Measurements from ENCODE around the gene C3orf20. TPM values are rescaled to one million over a fixed set of nuclear protein-coding genes. Genes with fewer than 3 reads are reported as not detected.
"Not testable (repeated sequence)": the region's sequence is repeated elsewhere in the genome, so short reads cannot be mapped to it uniquely, and the experiment has no call there.

The C3orf20 gene
- polyA plus RNA-seq, 4 donors, result 0.09 to 0.30 (median 0.25) TPM

DNA sequence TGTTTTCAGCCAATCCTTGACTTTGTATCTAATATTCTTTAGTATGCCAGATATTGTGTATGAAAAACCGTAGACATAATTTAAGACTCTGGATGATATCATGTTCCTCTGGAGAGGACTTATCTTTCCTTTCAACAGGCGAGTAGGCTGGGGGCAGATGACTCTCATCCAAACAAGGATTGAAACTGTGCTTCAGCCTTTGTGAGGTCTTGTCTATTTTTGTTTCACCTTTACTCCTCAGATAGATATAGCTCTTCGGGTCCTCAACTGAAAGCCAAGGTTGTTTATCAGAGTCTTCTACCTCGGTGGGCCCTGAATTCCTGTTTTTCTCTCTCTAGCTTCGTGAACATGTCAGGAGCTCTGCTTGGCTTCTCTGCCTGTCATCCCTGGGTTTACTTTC is 66.0 kb downstream of the C3orf20 start:
- no peak for DNase-seq (ENCODE audit: low read depth in 4 of 4, low spot score in 3 of 4)

DNA sequence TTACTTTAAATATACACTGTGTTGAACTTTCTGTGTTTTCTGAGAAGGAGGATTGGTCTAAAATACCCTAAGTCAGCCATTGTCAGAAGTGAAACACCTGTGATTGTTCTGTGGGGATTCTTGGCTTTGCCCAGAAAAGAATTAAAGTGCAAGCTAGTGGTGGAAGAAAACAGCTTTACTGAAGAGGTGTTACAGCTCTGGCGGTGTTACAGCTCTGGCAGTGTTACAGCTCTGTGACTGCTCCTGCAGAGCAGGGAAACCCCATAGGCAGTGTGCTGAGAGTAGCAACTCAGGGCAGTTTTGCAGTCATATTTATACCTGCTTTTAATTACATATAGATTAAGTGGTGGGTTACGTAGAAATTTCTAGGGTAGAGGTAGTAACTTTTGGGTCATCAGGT is 66.6 kb downstream of the C3orf20 start:
- DNase-seq (ENCODE audit: low read depth in 4 of 4, low spot score in 3 of 4), result no peak

DNA sequence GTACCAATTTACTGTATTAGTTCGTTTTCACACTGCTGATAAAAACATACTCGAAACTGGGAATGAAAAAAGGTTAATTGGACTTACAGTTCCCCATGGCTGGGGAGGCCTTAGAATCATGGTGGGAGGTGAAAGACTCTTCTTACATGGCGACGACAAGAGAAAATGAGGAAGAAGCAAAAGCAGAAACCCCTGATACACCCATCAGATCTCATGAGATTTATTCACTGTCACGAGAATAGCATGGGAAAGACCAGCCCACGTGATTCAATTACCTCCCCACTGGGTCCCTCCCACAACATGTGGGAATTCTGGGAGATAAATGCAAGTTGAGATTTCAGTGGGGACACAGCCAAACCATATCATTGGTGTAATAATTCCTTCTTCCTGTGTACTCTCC is 69.6 kb downstream of the C3orf20 start:
- DNase-seq (ENCODE audit: low read depth in 4 of 4, low spot score in 3 of 4), result no peak

DNA sequence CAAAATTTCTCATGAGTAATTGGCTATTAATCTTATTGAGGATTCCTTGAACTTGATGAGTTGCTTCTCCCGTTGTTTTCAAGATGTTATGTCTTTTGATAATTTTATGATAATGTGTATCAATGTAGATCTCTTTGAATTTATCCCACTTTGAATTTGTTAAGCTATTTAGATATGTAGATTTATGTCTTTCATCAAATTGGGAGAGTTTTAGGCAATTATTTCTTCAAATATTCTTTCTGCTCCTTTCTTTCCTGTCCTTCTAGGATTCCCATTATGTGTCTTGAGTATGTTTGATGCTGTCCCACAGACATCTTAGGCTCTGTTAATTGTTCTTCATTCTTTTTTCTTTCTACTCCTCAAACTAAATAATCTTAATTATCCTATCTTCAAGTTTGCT is 75.7 kb downstream of the C3orf20 start:
- no peak for DNase-seq (ENCODE audit: low read depth in 4 of 4, low spot score in 3 of 4)

DNA sequence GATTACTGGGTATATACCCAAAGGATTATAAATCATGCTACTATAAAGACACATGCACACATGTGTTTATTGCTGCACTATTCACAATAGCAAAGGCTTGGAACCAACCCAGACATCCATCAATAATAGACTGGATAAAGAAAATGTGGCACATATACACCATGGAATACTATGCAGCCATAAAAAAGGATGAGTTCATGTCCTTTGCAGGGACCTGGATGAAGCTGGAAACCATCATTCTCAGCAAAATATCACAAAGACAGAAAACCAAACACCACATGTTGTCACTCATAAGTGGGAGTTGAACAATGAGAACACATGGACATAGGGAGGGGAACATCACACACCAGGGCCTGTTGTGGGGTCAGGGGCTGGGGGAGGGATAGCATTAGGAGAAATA is 78.0 kb downstream of the C3orf20 start:
- DNase-seq (ENCODE audit: low read depth in 4 of 4, low spot score in 3 of 4), result not testable (repeated sequence)

DNA sequence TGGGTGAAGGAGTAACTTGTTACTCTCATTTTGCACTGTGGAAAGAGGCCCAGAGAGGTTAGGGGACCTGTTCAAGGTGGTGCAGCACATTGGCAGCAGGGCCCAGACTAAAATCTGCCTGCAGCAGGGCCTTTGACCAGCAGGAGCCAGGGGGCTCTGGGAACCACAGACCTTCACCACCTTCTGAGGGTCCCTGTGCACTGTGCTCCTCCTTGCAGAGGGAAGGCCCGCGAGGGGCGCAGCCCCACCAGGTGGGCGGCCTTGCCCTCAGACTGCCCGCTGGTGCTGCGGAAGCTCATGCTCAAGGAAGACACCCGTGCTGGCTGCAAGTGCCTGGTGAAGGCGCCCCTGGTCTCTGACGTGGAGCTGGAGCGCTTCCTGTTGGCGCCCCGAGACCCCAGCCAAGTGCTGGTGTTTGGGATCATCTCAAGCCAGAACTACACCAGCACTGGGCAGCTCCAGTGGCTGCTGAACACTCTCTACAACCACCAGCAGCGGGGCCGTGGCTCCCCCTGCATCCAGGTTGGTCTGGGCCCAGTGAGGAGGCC is 82.3 kb downstream of the C3orf20 start:
- no peak for DNase-seq (ENCODE audit: low read depth in 4 of 4, low spot score in 3 of 4)

DNA sequence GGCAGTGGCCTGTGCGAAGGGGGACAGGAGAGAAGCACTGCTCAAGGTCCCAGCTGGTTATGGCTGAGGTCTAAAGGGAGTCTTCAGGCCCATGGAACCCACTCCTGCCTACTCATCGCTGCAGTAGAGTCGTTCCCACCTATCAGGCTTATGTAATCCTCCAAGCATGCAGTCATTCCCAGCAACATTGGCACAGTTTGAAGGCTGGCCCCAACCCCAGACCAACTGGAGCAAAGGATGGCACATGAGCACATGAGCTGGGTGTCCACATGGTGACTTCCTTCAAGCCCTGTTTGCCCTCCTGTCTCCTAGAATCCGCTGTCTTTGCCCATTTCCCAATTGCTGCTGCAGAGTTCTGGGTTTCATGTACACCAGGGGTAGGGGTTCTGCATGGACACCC is 83.4 kb downstream of the C3orf20 start:
- DNase-seq (ENCODE audit: low read depth in 4 of 4, low spot score in 3 of 4), result no peak

DNA sequence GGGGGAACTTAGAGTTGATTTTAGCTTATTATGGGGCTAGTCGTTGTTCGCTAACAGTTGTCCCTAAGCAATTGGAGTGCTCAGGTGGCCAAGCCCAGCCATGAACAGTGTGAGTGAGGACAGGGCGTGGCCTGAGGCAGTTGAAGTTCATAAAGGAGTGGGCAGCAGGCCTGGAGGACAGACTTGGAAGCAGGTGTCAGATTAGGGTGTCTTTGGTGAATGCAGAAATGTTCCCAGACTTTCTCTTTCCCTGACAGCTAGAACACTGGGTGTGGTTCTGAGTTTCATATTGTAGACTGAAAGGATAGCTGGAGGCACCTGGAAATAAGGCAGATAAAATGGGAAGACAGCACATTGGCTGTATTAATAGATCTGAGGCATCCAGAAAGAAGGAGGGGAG is 84.0 kb downstream of the C3orf20 start:
- no peak for DNase-seq (ENCODE audit: low read depth in 4 of 4, low spot score in 3 of 4)

DNA sequence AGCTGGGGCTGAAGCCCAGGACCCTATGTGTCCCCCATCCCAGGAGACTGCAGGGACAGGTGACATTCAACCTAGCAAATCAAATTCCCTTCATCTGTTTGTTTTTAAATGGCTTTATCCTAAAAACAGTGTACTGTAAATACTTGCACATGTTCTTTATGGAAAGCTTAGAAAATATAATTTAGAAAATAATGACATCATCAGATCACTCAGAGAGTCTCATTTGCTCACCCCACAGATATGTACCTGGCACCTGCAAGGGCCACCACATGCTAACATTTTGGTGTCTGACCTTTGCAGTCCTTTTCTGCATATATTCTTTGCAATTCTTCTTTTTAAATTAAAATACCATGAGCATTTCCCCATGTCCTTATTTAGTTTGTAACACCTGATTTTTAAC is 85.2 kb downstream of the C3orf20 start:
- DNase-seq (ENCODE audit: low read depth in 4 of 4, low spot score in 3 of 4), result no peak

DNA sequence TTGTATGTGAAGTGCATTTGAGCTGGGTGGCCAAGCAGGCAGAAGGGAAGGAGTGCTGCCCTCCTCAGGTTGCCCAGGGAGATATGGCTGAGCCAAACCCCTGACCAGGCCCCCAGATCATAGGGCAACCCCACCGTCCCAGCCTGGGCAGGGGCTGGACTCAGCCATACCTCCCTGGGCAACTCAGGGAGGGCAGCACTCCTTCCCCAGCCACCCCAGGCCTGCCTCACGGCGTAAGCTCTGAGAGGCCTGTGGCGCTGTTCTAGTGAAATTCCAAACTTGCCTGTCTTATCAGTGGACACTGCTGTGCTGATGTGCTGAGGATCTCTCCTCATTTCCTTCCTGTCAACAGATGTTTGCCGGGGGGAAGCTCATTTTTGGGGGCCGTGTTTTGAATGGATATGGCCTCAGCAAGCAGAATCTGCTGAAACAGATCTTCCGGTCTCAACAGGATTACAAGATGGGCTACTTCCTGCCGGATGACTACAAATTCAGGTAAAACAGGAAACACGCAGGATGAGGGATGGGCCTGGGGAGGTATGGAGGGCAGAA is 86.3 kb downstream of the C3orf20 start:
- DNase-seq (ENCODE audit: low read depth in 4 of 4, low spot score in 3 of 4), result no peak

DNA sequence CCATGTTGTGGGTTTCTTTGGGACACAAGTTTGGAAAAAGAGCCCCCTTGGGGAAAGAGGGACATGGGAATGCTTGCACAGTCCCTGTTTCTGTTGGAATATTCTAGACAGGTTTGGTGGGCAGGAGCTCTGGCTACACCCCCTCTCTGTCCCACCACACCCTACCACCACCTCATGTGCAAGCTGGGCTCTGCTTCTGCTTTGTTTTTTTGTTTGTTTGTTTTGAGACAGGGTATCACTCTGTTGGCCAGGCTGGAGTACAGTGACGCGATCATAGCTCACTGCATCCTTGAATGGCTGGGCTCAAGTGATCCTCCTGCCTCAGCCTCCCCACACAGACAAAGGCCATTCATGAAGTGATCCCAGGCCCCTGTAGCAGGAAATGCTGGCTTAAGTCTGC is 86.9 kb downstream of the C3orf20 start:
- no peak for DNase-seq (ENCODE audit: low read depth in 4 of 4, low spot score in 3 of 4)

DNA sequence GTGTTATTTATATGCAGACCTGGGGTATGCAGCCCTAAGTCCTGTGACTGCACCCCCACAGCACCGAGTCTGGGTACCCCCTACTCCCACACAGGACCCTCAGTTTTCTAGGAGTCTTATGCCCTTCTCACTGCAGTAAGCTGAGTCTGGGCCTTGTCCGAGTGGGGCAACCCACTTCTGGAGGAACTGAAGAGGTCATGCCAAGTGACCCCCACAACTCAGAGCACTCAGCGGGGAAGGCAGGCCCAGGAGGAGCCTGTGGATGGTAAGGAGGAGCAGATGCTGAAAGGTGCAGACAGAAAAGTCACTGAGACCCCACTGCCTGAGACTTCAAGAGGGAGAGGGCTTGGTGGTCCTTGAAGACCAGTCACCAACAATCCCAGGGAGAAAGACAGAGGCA is 87.8 kb downstream of the C3orf20 start:
- DNase-seq (ENCODE audit: low read depth in 4 of 4, low spot score in 3 of 4), result no peak

DNA sequence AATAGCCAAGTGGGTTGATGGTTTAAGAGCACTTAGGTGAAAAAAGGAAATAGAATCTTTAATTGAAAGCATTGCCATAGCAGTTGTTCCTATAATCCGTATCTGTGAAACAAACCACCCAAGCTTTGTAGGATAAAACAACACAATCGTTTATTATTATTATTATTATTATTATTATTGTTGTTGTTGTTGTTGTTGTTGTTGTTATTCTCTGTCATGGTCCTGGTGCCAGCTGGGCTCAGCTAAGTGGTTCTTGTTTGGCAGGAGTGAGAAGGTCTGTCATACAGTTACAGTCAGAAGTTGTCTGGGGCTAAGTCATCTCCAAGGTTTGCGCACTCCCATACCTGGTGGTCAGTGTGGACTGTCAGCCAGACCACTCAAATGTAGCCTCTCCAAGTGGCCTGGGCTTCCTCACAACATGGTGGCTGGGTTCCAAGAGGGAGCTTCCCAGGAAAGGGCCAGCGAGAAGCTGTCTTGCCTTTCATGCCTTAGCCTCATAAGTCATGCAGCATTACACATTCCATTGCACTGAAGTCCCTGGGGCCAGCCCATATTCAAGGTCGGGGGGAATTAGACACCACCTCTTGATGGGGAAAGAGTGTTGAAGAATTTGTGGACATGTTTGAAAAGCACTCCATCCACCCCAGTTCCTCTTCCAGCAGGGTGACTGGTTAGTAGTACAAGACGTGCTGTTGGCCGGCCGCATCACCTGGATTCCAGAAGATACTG is 89.6 kb downstream of the C3orf20 start:
- no peak for DNase-seq (ENCODE audit: low read depth in 4 of 4, low spot score in 3 of 4)

DNA sequence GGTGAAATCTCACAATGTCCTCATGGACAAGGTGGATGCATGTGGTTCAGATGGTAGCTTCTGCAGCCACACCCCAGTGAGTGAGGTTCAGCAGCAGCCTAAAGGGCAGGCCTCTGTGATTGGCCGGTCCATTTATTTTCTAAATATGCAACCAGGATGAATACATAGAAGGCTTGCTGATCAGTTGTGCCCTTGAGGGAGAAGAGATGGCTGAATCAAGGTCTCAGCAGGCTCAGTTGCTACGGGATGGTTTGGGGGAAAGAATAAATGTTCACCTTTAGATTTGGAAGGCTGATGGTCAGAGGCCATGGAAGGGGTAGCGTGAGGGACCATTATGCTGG is 90.1 kb downstream of the C3orf20 start:
- no peak for DNase-seq (ENCODE audit: low read depth in 4 of 4, low spot score in 3 of 4)

DNA sequence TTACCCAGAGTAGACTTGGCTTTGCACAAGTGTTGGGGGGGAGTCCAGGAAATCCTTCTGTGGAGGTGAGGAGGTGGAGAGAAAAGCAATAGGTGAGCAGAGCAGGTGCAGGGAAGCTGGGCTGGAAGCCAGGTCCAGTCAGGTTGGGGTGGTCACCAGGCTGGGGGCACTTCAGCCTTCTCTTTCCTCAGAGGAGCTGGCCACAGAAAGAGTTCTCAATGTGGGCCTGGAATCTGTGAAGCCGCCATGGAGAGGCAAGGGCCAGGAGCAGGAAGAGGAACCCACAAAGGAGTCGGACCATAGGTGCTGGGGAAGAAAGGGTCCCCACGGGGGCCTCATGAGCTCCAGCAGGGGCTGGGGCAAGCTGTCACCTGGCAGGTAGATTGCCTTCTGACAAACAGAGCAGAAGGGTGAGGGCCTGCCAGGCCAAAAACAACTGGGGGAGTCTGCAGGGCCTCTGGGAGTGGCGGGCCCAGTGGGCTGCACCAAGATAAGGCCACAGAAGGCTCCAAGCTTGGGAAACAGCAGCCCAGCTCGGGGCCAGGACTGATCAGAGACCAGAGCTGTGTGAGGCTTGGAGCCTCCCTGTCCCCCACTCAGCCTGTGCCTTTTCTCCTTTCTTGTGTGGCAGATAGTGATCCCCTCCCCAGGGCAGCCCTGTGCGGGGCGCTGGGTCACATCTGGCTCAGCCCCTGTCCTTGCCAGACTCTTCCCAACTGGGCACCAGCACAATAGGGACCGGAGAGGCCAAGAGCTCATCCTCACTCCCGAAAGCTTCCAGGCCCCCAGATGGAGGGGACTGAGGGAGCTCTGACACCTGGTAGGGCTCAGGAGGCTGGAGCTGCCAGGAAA is 90.9 kb downstream of the C3orf20 start:
- DNase-seq (ENCODE audit: low read depth in 4 of 4, low spot score in 3 of 4), result no peak

DNA sequence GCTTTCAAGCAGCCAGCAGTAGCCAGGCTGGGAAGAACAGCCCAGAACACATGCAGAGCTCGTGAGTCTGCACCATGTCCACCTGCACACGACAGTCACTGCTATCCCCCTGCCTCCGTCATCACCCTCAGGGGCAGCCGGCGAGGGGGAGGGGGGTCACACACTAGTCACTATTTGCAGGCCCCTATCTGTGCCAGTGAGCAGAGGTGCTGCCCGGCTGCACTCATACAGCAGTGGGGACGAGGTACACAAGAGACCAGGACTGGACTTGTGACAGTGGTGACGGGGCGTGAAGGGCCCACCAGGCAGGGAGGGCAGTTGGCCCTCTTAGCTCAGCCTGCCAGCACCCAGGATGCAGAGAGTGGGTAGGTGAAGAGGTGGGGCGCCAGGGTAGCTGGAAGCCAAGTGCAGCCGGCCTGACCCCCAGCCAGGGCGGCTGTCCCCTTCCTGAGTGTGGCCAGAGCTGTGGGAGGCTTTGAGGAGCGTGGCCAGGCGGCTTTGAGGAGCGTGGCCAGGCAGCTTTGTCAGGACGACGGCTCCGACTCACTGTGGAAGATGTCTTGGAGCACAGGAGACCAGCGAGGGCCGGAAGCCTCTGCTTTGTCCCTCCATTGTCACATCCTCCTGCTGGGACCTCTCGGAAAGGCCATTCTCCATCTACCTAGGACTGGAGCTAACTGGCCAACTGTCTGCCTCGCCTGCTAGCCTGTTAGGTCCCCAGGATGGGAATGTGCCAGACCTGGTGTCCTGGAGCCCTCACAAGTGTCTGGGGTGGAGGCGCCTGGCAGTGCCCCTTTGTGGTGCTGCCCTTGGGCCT is 91.7 kb downstream of the C3orf20 start:
- no peak for DNase-seq (ENCODE audit: low read depth in 4 of 4, low spot score in 3 of 4)

DNA sequence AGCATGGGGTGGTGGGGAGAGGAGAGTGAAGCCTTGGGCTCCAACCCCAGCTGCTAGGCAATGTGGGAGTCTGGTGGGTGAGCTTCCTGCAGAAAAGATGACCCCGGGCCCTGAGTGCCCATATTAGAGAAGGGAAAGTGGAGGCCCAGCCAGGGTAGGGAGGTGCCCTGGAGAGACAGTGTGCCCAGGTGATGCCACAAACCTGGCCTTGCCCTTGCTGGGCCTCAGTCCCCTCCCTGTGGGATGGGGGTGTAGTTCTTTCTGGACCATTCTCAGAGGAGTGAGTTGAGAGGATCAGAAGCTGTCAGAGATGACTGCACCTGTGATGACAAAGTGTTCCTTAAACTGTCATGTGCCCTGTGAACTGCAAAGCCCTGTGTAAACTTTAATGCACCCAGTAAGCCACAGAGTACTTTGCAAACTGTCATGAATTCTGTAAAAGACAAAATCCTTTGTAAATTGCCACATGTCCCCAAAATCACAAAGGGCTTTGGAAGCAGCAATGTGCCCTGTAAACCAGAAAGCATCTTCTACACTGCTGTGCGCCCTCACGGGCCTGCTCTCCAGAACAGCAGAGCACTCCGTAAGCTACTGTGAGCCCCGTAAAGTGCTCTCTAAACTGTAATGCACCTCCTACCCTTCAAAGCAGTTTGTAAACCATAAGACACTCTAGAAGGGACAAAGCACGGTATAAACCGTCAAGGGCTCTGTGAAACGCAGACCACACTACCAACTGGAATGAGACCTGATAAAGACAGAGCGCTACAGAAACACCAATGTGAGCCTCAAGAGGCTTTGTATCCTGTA is 92.5 kb downstream of the C3orf20 start:
- DNase-seq (ENCODE audit: low read depth in 4 of 4, low spot score in 3 of 4), result no peak

DNA sequence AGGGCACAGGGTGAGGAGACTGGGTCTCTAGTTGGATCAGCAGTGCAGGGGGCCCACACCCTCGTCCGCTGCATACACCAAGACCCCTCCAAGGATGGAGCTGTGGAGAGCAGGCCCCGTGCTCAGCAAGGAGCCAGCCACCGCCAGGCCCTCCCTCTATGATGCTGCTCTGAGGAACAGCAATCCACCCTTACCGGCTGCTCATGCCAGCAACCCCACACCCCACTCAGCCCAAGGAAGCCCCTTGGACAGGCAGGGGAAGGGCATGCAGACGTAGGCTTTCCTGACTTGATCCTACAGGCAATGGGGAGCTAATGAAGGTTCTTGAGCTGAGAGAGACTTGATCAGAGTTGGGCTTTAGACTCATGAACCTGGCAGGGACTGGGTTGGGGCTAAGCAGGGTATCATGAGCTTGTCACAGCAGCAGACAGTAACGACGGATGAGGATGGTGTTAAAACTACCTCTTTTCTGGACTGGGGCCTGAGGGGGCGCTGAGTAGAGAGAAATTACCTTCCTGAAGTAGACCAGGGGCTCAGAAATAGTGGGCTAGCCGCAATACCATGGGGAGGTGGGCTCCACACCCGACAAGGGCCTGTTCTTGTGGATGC is 93.3 kb downstream of the C3orf20 start:
- no peak for DNase-seq (ENCODE audit: low read depth in 4 of 4, low spot score in 3 of 4)

DNA sequence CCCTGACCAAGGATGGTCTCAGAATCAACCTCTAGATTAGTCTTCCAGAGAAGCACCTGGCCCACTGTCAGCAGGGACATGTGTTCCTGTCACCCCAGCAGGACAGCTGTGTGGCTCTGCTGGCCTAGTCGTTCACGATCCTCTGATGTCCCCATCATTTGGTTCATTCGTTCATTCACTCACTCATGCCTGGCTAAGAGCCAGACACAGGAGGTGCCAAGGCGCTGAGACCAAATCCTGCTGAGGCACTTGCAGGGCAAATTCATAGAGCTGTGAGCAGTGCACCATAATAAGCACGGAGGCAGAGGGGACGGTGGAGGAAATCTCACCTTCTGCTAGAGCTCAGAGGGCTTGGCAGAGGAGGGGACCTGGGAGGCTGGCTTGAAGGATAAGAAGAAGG is 93.9 kb downstream of the C3orf20 start:
- DNase-seq (ENCODE audit: low read depth in 4 of 4, low spot score in 3 of 4), result no peak

Data from right renal pelvis (tissue), 4 donors.